ENCODE results near the gene DCTPP1. TPM values are rescaled to one million over a fixed set of nuclear protein-coding genes. Genes with fewer than 3 reads are reported as not detected.
A peak's percentile ranks its signal among the peaks of the same experiment; 100 is the strongest.

The DCTPP1 gene
- total RNA-seq, 2 experiments from 2014 or later = 98.4 to 105 TPM

- peak overlapping the region; percentile 80 for H3K27ac Mint-ChIP-seq
- intact Hi-C loops (cut with micrococcal nuclease) = loop anchor here (5.0 kb wide), 1 partner anchor 36 kb away; the partner anchor contains the start of genes MYL11 and TBC1D10B
- ChIA-PET POLR2A (interaction anchor here (0.6 to 4.2 kb wide), 14 partner anchors 9 to 315 kb away, joined by 3 to 38 read pairs (median 5); partner anchors contain the start of genes CD2BP2, DCTPP1, ITGAL and SEPTIN1), CTCF (interaction anchor here (0.9 to 5.0 kb wide), 15 partner anchors 9 to 316 kb away, joined by 3 to 51 read pairs (median 7); partner anchors contain the start of genes CD2BP2, SEPTIN1, TBC1D10B and TBX6)
- ATAC-seq (no peak), DNase-seq (no peak)
- no peaks in the 10 kb centered on the region for H3K9me3 Mint-ChIP-seq
- peak overlapping the region; percentile 93 for H3K4me3 Mint-ChIP-seq
- peaks cover 28% of the 10 kb centered on the region for H3K4me1 Mint-ChIP-seq (ENCODE audit: low read depth)
- no peaks in the 10 kb centered on the region for H3K27me3 Mint-ChIP-seq
- peaks cover 14% of the 10 kb centered on the region for H3K36me3 Mint-ChIP-seq (ENCODE audit: low read depth)
- TF ChIP-seq, protein P1, sequence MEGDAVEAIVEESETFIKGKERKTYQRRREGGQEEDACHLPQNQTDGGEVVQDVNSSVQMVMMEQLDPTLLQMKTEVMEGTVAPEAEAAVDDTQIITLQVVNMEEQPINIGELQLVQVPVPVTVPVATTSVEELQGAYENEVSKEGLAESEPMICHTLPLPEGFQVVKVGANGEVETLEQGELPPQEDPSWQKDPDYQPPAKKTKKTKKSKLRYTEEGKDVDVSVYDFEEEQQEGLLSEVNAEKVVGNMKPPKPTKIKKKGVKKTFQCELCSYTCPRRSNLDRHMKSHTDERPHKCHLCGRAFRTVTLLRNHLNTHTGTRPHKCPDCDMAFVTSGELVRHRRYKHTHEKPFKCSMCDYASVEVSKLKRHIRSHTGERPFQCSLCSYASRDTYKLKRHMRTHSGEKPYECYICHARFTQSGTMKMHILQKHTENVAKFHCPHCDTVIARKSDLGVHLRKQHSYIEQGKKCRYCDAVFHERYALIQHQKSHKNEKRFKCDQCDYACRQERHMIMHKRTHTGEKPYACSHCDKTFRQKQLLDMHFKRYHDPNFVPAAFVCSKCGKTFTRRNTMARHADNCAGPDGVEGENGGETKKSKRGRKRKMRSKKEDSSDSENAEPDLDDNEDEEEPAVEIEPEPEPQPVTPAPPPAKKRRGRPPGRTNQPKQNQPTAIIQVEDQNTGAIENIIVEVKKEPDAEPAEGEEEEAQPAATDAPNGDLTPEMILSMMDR (IDR thresholded peaks at IDR 0.05) = no peak
Measured at GRCh38 chr16:30407804-30408534, 21.9 kb downstream of the DCTPP1 start.

DNA sequence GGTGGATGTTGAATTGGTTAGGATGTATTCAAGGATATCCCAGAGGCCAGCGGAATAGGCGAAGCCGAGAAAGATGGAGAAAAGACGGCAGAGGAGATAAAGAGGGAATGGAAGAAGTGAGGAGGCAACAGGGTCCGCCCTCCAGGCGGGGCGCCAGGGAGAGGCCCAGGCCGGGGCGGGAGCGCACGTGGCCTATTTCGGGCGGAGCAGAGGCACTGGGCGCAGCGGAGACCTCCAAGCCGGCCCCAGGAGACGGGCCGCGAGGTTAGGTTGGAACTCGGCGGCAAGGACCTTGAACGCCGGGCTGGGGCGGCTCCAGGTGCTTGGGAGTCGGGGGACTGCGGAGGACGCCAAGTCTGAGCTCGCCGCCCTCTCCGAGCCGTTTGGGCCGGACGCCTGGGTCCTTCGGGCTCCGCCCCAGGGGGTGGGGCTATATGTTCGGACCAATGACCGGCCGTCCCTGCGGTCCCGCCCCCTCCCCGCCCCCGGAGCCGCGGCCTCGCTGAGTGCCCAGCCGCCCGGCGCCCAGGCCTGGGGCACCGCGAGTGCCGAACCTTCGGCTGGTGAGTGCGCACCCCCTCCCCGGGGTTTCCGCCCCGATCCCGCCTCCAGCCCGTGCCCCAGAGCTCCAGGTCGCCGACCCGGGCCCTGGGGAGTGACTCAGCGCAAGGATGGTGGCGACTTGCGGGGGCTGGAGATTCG is 22.6 kb downstream of the DCTPP1 start, which contains the start of gene ZNF771:
TSS of gene ZNF771 (plus strand) at position 505 of the 702 bp plus-strand sequence. CDS start 448 bp downstream, outside the sequence.
- Mint-ChIP-seq H3K4me3 (peak within 1 kb of the TSS; percentile 93), H3K4me1 (ENCODE audit: low read depth) (peaks cover 28% of the 10 kb centered on the region), H3K9me3 (no peaks in the 10 kb centered on the region), H3K27ac (peak within 1 kb of the TSS; percentile 98), H3K36me3 (ENCODE audit: low read depth) (peaks cover 14% of the 10 kb centered on the region), H3K27me3 (no peaks in the 10 kb centered on the region)
- POLR2A ChIA-PET = interaction anchor here (0.6 to 4.2 kb wide), 16 partner anchors 9 to 314 kb away, joined by 3 to 38 read pairs (median 4); partner anchors contain the start of genes CD2BP2, DCTPP1, MAPK3 and SEPTIN1
- intact Hi-C loops (cut with micrococcal nuclease) = loop anchor here (5.0 kb wide), 1 partner anchor 35 kb away; the partner anchor contains the start of genes MYL11 and TBC1D10B
- CTCF ChIA-PET = interaction anchor here (0.6 to 5.0 kb wide), 14 partner anchors 8 to 315 kb away, joined by 3 to 51 read pairs (median 6); partner anchors contain the start of genes CD2BP2, DCTPP1, SEPTIN1 and TBX6
- ATAC-seq (peak; percentile 89), DNase-seq (peak; percentile 95)
- TF ChIP-seq, protein P1 (IDR thresholded peaks at IDR 0.05) = no peak

- H3K27me3 Mint-ChIP-seq = no peaks in the 10 kb centered on the region
Measured at GRCh38 chr16:30406795-30407101, 23.1 kb downstream of the DCTPP1 start.

GRCh38 chr16:30401768-30402425 is 27.9 kb downstream of the DCTPP1 start:
- DNase-seq = no peak
- H3K27ac Mint-ChIP-seq = peak overlapping the region; percentile 3
- intact Hi-C loops (cut with micrococcal nuclease) = no loop called here
- POLR2A ChIA-PET = interaction anchor here (1.0 to 1.3 kb wide), 2 partner anchors 31 to 338 kb away, joined by 3 to 4 read pairs; no protein-coding TSS in a partner anchor
- no peaks in the 10 kb centered on the region for H3K9me3 Mint-ChIP-seq
- H3K4me3 Mint-ChIP-seq = peak overlapping the region; percentile 4
- peaks cover 23% of the 10 kb centered on the region for H3K36me3 Mint-ChIP-seq (ENCODE audit: low read depth)
- H3K4me1 Mint-ChIP-seq (ENCODE audit: low read depth) = peaks cover 42% of the 10 kb centered on the region
- TF ChIP-seq, protein P1 (IDR thresholded peaks at IDR 0.05) = no peak
- CTCF ChIA-PET = interaction anchor here (1.1 to 1.6 kb wide), 3 partner anchors 16 to 214 kb away, joined by 3 to 6 read pairs (median 3); no protein-coding TSS in a partner anchor
- no peak for ATAC-seq
- no peaks in the 10 kb centered on the region for H3K27me3 Mint-ChIP-seq

More at GRCh38 chr16:30406795-30407101, 23.1 kb downstream of the DCTPP1 start:
- CTCF ChIA-PET = interaction anchor here (0.6 to 5.0 kb wide), 11 partner anchors 8 to 315 kb away, joined by 3 to 51 read pairs (median 5); partner anchors contain the start of genes CD2BP2, DCTPP1, SEPTIN1 and TBX6
- Mint-ChIP-seq H3K36me3 (ENCODE audit: low read depth) (peaks cover 9% of the 10 kb centered on the region), H3K4me3 (peak overlapping the region; percentile 93), H3K9me3 (no peaks in the 10 kb centered on the region), H3K4me1 (ENCODE audit: low read depth) (peaks cover 25% of the 10 kb centered on the region), H3K27ac (peak overlapping the region; percentile 98)
- TF ChIP-seq, protein P1 (IDR thresholded peaks at IDR 0.05) = no peak
- peak; percentile 17 for ATAC-seq
- intact Hi-C loops (cut with micrococcal nuclease) = loop anchor here (5.0 kb wide), 1 partner anchor 34 kb away; the partner anchor contains the start of genes MYL11 and TBC1D10B
- no peak for DNase-seq
- POLR2A ChIA-PET = interaction anchor here (0.7 to 4.2 kb wide), 12 partner anchors 8 to 283 kb away, joined by 3 to 38 read pairs (median 5); partner anchors contain the start of genes CD2BP2, MAPK3, SEPTIN1 and ZNF48

Data from activated CD8-positive, alpha-beta T cell treated with anti-CD3 and anti-CD28 coated beads for 36 hours (primary cell).